K562 (cell line): ENCODE results near the gene PHF21A. TPM values are rescaled to one million over a fixed set of nuclear protein-coding genes. Genes with fewer than 3 reads are reported as not detected.

Experiments used
- CBX3 ChIP-seq, 2 experiments: IDR thresholded peaks; 1 replicate in 1 of 2; 2 replicates in 1 of 2; pipeline ENCODE4 v1.6.1; 2012; ENCODE audit warnings: inconsistent platforms in 2 of 2, low read length in 2 of 2, borderline replicate concordance in 1 of 2, control low read depth in 1 of 2
- CC2D1A ChIP-seq: fragments of 450-650 bp; IDR thresholded peaks from 2 replicates; pipeline ENCODE4 v1.6.1; 2017; ENCODE audit warnings: mild to moderate bottlenecking
- CEBPB ChIP-seq: fragments of 450-650 bp; IDR thresholded peaks from 2 replicates; pipeline ENCODE4 v1.6.1; 2016; ENCODE audit warnings: missing genetic modification characterization, missing compliant biosample characterization
- L3MBTL2 ChIP-seq: fragments of 450-650 bp; IDR thresholded peaks from 2 replicates; pipeline ENCODE4 v1.6.1; 2016; ENCODE audit warnings: mild to moderate bottlenecking, moderate library complexity
- MIER1 ChIP-seq: fragments of 450-650 bp; IDR thresholded peaks from 2 replicates; pipeline ENCODE4 v1.6.1; 2016; ENCODE audit warnings: antibody characterized with exemption, mild to moderate bottlenecking, low read depth
- OTX1 ChIP-seq: fragments of 450-650 bp; formaldehyde crosslinking; IDR thresholded peaks from 2 replicates; pipeline ENCODE4 v1.4.0; 2022; ENCODE audit warnings: mild to moderate bottlenecking
- POLR2H ChIP-seq: IDR thresholded peaks from 2 replicates; pipeline ENCODE4 v1.6.1; 2016; ENCODE audit warnings: missing genetic modification characterization, low read depth, mild to moderate bottlenecking, control low read depth, missing compliant biosample characterization, moderate library complexity
- RB1 ChIP-seq: fragments of 450-650 bp; IDR thresholded peaks from 2 replicates; pipeline ENCODE4 v1.6.1; 2017; ENCODE audit warnings: low read depth, mild to moderate bottlenecking
- SMC3 ChIP-seq: conservative IDR thresholded peaks from 2 replicates; pipeline ENCODE4 v1.6.1; 2011; ENCODE audit warnings: low read depth, low read length, improper control_type of control experiment; ENCODE audit not compliant: insufficient read depth
- SPI1 ChIP-seq: IDR thresholded peaks from 2 replicates; pipeline ENCODE4 v1.6.1; 2011; ENCODE audit warnings: low read depth, low read length, control low read depth, borderline replicate concordance
- SRF ChIP-seq, 2 experiments: fragments of 250-450, 450-650 bp in 1 of 2; sonication (Bioruptor Pico) in 1 of 2; sonication (generic) in 1 of 2; formaldehyde crosslinking; IDR thresholded peaks; 2 replicates each; pipeline versions ENCODE4 v1.5.0 to v1.5.1; 2020 to 2022; ENCODE audit warnings: mild to moderate bottlenecking in 1 of 2, missing genetic modification reagents in 1 of 2
- SRSF3 ChIP-seq: fragments of 200-400 bp; formaldehyde crosslinking; IDR thresholded peaks from 2 replicates; pipeline ENCODE4 v1.6.1; 2016; ENCODE audit warnings: mild to moderate bottlenecking, low read length, moderate library complexity; ENCODE audit not compliant: insufficient read depth
- ZBTB8A ChIP-seq: fragments of 450-650 bp; IDR thresholded peaks from 2 replicates; pipeline ENCODE4 v1.6.1; 2018; ENCODE audit warnings: mild to moderate bottlenecking, moderate library complexity; ENCODE audit not compliant: partially characterized antibody
- ZNF239 ChIP-seq: fragments of 250-450 bp; sonication (Bioruptor Pico); IDR thresholded peaks from 2 replicates; pipeline ENCODE4 v1.4.0; 2020; ENCODE audit warnings: mild to moderate bottlenecking
- ZNF79 ChIP-seq: fragments of 250-450 bp; sonication (Bioruptor Pico); IDR thresholded peaks from 2 replicates; pipeline ENCODE4 v1.4.0; 2020; ENCODE audit warnings: low read depth, mild to moderate bottlenecking, moderate library complexity
- polyA plus RNA-seq, 8 experiments: library from polyadenylated mRNA; depleted of rRNA in 4 of 8; stranded (reverse) in 5 of 8; unstranded in 3 of 8; fragments of >200 nt; fragmentation: Nextera tagmentation in 2 of 8; fragmentation: Illumina TruSeq in 1 of 8; extraction: Ambion mirVana in 2 of 8; extraction: Trizol in 1 of 8; gene quantifications; 2 replicates each; pipeline versions ENCODE4 v1.2.1 to v1.2.3, GENCODE V29; 2011 to 2014; ENCODE audit warnings: inconsistent platforms in 1 of 8, missing spikeins in 1 of 8
- total RNA-seq, 7 experiments: library from RNA; depleted of rRNA in 6 of 7; stranded (reverse); fragments of >200 nt in 6 of 7; fragmentation: Illumina TruSeq in 2 of 7; extraction: Trizol in 2 of 7; gene quantifications; 2 replicates each; pipeline versions ENCODE4 v1.2.1 to v1.2.3, GENCODE V29; 2011 to 2021; ENCODE audit warnings: low replicate concordance in 1 of 7
- TF ChIP-seq, protein P1 (sequence below): fragments of 250-450 bp; sonication (Bioruptor Pico); IDR thresholded peaks from 2 replicates; pipeline ENCODE4 v1.4.0; 2020
- TF ChIP-seq, protein P2 (sequence below): IDR thresholded peaks from 2 replicates; pipeline ENCODE4 v1.6.1; 2016; ENCODE audit warnings: missing genetic modification characterization, missing compliant biosample characterization
- TF ChIP-seq, protein P3 (sequence below): fragments of 450-650 bp; formaldehyde crosslinking; IDR thresholded peaks from 2 replicates; pipeline ENCODE4 v1.4.0; 2020; ENCODE audit warnings: mild to moderate bottlenecking, moderate library complexity
- TF ChIP-seq, protein P4 (sequence below), 2 experiments: fragments of 450-650 bp in 1 of 2; sonication (generic) in 1 of 2; formaldehyde crosslinking; conservative IDR thresholded peaks; 2 replicates each; pipeline versions ENCODE4 v1.4.0 to v1.8.1; 2020 to 2022; ENCODE audit warnings: mild to moderate bottlenecking in 1 of 2, missing genetic modification reagents in 1 of 2

The PHF21A gene
- total and polyA plus RNA-seq, 9 of the 15 experiments (the other 6 are each of a cell fraction or from before 2014, with no cell fraction given) = 1.5 to 32.4 (median 10.7) TPM

DNA sequence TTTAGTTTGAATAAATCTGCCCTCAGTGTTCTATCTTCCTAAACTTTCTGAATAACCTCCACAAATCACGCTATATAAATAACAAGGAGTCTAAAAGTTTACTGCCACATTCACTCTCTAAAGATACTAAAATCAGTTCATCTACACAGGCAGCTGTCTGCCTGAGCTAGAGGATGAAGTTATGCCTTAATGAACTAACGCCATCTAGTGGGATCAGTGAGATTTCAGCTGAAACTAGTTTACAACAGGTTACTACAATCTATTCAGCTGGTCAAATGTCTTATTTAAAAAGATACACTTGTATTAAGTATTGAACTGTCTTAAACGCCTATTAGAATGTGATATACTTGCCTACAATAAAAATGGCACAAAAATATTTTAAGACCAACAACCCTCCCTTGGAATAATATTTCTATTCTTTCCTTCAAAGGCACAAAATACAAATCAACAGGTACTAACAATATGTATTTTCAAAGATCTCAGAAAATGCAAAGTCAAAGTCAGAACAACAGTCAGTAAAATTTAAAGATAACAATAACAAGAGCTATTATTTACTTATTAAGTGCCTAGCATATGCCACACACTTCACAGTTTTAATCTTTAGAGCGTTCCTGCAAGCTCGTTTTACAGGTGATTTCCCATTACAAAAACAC lies 114.7 kb downstream of the PHF21A start (continued):
- TF ChIP-seq, protein P1, sequence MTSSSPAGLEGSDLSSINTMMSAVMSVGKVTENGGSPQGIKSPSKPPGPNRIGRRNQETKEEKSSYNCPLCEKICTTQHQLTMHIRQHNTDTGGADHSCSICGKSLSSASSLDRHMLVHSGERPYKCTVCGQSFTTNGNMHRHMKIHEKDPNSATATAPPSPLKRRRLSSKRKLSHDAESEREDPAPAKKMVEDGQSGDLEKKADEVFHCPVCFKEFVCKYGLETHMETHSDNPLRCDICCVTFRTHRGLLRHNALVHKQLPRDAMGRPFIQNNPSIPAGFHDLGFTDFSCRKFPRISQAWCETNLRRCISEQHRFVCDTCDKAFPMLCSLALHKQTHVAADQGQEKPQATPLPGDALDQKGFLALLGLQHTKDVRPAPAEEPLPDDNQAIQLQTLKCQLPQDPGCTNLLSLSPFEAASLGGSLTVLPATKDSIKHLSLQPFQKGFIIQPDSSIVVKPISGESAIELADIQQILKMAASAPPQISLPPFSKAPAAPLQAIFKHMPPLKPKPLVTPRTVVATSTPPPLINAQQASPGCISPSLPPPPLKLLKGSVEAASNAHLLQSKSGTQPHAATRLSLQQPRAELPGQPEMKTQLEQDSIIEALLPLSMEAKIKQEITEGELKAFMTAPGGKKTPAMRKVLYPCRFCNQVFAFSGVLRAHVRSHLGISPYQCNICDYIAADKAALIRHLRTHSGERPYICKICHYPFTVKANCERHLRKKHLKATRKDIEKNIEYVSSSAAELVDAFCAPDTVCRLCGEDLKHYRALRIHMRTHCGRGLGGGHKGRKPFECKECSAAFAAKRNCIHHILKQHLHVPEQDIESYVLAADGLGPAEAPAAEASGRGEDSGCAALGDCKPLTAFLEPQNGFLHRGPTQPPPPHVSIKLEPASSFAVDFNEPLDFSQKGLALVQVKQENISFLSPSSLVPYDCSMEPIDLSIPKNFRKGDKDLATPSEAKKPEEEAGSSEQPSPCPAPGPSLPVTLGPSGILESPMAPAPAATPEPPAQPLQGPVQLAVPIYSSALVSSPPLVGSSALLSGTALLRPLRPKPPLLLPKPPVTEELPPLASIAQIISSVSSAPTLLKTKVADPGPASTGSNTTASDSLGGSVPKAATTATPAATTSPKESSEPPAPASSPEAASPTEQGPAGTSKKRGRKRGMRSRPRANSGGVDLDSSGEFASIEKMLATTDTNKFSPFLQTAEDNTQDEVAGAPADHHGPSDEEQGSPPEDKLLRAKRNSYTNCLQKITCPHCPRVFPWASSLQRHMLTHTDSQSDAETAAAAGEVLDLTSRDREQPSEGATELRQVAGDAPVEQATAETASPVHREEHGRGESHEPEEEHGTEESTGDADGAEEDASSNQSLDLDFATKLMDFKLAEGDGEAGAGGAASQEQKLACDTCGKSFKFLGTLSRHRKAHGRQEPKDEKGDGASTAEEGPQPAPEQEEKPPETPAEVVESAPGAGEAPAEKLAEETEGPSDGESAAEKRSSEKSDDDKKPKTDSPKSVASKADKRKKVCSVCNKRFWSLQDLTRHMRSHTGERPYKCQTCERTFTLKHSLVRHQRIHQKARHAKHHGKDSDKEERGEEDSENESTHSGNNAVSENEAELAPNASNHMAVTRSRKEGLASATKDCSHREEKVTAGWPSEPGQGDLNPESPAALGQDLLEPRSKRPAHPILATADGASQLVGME (CRISPR knock-in tag) = no peak
- TF ChIP-seq CC2D1A (peak; percentile 43; the same call in 1 of the 2 replicates), CEBPB (tag) (no peak), SPI1 (no peak), ZNF79 (CRISPR knock-in tag) (no peak), SRSF3 (no peak), SRF (CRISPR knock-in tag; IDR thresholded peaks at IDR 0.05) (no peak), L3MBTL2 (no peak), ZNF239 (CRISPR knock-in tag) (no peak), CBX3 (IDR thresholded peaks at IDR 0.05; ENCODE audit: borderline replicate concordance in 1 of 2, low read length in 2 of 2) (no peak), OTX1 (CRISPR knock-in tag) (no peak), SMC3 (peak; percentile 88), POLR2H (tag) (peak; percentile 33; the same call in 1 of the 2 replicates), ZBTB8A (no peak), MIER1 (no peak), RB1 (no peak)
- TF ChIP-seq, protein P2, sequence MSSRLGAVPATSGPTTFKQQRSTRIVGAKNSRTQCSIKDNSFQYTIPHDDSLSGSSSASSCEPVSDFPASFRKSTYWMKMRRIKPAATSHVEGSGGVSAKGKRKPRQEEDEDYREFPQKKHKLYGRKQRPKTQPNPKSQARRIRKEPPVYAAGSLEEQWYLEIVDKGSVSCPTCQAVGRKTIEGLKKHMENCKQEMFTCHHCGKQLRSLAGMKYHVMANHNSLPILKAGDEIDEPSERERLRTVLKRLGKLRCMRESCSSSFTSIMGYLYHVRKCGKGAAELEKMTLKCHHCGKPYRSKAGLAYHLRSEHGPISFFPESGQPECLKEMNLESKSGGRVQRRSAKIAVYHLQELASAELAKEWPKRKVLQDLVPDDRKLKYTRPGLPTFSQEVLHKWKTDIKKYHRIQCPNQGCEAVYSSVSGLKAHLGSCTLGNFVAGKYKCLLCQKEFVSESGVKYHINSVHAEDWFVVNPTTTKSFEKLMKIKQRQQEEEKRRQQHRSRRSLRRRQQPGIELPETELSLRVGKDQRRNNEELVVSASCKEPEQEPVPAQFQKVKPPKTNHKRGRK = no peak
- TF ChIP-seq, protein P3, sequence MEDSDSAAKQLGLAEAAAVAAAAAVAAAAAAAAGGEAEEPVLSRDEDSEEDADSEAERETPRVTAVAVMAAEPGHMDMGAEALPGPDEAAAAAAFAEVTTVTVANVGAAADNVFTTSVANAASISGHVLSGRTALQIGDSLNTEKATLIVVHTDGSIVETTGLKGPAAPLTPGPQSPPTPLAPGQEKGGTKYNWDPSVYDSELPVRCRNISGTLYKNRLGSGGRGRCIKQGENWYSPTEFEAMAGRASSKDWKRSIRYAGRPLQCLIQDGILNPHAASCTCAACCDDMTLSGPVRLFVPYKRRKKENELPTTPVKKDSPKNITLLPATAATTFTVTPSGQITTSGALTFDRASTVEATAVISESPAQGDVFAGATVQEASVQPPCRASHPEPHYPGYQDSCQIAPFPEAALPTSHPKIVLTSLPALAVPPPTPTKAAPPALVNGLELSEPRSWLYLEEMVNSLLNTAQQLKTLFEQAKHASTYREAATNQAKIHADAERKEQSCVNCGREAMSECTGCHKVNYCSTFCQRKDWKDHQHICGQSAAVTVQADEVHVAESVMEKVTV (CRISPR knock-in tag) = peak; percentile 86
- TF ChIP-seq, protein P4, sequence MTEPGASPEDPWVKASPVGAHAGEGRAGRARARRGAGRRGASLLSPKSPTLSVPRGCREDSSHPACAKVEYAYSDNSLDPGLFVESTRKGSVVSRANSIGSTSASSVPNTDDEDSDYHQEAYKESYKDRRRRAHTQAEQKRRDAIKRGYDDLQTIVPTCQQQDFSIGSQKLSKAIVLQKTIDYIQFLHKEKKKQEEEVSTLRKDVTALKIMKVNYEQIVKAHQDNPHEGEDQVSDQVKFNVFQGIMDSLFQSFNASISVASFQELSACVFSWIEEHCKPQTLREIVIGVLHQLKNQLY (CRISPR knock-in tag; conservative IDR thresholded peaks at IDR 0.05) = no peak
